HG03139 (cell line): Measurements from ENCODE around the gene ARL6IP4.
"Not testable (repeated sequence)": the region's sequence is repeated elsewhere in the genome, so short reads cannot be mapped to it uniquely, and the experiment has no call there.

Experiments used
- ATAC-seq: cut with Tn5 transposase; IDR thresholded peaks from one replicate; pipeline ENCODE4 v1.9.1; 2021; ENCODE audit not compliant: unreplicated experiment

The ARL6IP4 gene

DNA sequence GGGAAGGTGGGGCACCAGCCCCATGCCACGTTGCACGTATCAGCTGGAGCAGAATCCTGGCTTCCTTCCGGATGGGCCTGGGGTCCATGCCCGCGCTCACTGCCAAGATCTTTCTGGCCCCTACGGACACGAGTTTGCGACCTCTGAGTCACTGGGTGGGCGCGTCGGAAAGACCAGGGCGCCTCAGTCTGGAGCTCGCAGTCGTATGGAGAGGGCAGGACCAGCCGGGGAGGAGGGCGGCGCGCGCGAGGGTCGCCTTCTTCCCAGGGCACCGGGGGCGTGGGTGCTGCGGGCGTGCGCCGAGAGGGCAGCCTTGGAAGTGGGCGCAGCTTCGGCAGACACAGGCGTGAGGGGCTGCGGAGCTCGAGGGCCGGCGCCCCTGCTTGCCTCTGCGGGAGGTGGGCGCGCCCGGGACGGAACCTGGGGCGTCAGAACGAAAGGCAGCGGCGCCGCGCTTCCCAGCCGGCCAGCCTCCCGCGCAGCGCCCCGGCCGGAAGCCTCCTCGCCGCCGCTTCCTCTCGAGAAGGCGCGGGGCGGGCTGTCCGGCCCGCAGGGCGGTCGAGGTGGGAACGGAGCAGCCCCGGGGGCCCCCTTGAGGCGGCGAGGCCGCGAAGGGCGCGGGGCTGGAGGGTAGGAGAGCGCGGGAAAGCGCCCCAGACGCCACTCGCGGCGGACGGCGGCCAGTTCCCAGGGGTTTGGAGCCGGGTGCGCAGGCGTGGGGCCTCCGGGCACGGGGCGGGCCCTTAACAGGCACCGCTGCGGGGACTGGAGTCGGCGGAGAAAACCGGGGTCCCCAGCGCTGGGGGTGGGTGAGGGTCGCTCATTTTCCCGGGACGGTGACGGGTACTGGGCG lies at the start of gene ARL6IP4:
ARL6IP4 (plus strand) TSS at position 499 of the 853 bp plus-strand sequence. CDS start 459 bp downstream, outside the sequence.
- ATAC-seq = peak; percentile 46

DNA sequence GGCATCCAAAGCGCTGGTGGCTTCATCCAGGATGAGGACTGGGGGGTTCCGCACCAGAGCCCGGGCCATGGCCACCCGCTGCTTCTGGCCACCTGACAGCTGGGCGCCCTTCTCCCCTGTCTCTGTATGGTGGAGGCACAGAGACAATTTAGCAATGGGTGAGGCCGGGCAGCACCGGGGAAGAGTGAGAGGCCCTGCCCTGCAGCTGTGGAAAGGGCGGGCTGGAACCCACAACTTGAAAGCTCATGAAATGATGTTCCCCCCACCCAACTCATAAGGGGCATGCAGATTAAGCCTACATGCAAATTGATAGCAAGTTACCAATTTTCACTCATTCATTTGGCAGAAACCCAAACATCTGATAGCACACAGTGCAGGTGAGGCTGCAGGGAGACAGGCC lies 48.3 kb upstream of the ARL6IP4 start:
- no peak for ATAC-seq

DNA sequence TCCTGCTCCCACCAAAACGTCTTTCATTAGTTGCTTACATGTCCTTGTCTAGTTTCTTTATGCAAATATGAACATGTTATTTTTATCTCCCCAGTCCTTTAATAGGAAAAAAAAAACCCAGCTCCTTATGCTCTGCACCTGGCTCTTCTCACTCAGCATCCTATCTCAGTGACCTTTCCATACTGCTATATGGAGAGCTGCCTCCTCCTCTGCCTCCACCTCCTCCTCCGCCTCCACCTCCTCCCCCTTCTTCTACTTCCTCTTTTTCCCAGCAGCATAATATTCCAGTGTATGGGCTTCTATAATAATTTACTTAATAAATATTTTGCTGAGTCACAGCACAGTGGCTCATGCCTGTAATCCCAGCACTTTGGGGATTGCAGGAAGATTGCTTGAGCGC lies 45.8 kb upstream of the ARL6IP4 start:
- ATAC-seq = no peak

DNA sequence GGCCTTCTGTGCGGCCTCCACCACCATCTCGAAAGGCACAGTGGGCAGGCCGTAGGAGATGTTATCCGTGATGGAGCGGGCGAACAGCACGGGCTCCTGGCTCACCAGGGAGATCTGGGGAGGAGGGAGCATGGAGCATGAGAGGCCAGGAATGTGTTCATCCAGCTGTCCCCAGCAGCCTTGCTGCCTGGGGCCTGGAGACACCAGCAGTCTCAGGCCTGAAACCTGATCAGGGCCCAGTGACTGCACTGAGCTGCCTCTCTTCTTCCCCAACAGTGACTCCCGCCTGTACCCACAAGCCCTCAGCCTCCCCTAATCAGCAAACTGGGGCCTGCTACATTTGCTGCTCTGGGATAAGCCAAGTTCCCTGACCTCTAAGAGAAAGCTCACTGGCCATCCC lies 45.2 kb upstream of the ARL6IP4 start:
- no peak for ATAC-seq

DNA sequence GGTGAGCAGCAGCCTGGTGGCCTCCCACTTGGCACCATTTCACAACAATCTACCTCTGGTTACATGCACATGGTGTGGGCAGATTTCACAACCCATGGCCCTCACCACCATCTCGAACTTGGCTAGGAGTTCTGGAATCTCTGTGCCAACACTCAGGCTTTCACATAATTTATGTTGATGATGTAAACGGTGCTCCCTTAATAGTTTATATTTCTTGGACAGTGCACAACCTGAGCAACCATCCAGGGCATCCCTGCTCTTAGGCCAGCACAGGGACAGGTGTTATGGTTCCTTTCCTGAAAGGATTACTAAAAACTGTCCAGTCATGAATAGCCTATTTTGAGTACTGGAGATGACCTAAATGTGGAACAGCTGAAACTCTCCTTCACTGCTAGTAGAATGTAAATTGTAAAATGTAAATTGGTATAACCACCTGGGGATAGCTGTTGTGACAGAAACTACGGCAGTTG lies 42.8 kb upstream of the ARL6IP4 start:
- ATAC-seq = no peak

DNA sequence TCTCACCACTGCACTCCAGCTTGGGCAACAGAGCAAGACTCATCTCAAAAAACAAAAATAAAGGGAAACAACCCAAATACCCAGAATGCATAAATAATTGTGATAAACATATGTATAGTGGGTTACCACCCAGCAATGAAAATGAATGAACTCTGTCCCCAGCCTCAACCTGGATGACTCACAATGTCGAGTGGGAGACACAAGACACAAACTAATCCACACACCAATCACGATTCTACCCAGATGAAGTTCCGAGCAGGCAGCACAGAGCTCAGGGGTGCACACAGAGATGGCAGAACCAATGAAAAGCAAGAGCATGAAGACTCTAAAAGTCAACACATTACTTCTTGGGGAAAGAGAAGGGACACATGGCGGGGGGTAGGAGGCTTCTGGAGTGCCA lies 41.4 kb upstream of the ARL6IP4 start:
- ATAC-seq = no peak

DNA sequence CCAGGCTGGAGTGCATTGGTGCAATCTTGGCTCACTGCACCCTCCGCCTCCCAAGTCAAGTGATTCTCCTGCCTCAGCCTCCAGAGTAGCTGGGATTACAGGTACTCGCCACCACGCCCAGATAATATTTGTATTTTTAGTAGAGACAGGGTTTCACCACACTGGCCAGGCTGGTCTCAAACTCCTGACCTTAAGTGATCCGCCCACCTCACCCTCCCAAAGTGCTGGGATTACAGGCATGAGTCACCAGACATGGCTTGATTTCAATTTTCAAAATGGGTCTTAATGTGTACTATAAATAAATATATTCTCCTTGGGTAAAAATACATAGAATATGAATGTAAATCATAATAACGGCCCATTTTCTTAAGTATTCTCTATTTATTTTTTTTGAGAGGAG lies 39.1 kb upstream of the ARL6IP4 start:
- ATAC-seq = not testable (repeated sequence)

DNA sequence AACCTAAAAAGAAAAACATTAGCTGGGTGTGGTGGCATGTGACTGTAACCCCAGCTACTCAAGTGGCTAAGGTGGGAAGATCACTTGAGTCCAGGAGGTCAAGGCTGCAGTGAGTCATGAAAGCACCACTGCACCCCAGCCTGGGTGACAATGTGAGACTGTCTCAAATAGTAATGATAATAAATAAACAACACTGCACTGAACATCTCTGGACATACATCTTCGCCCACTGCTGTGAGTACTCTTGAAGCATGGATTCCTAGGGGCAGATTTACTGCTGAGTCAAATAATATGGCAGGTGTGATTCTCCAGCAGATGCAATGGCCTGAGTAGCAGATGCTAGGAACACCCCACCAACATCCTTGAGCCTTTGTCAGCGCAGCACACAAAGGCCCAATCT lies 37.8 kb upstream of the ARL6IP4 start:
- ATAC-seq = no peak

DNA sequence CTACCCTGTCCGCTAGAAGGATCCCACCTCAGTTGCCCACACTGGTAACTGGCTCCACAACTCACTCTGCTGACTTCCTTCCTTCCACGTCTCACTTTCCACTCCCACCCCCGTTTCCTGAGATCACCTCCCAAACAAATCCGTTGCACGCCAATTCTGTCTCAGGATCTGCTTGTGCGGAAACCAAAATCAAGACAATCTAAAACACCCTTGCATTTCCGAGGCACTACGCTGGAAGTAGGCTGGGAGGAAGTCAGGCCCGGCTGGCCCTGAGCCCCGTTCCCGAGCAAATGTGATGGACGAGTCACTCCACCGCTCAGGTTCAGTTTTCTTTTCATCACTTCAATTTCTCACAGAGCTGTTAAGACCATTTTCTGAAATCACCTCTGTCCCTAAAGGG lies 37.3 kb upstream of the ARL6IP4 start:
- no peak for ATAC-seq

DNA sequence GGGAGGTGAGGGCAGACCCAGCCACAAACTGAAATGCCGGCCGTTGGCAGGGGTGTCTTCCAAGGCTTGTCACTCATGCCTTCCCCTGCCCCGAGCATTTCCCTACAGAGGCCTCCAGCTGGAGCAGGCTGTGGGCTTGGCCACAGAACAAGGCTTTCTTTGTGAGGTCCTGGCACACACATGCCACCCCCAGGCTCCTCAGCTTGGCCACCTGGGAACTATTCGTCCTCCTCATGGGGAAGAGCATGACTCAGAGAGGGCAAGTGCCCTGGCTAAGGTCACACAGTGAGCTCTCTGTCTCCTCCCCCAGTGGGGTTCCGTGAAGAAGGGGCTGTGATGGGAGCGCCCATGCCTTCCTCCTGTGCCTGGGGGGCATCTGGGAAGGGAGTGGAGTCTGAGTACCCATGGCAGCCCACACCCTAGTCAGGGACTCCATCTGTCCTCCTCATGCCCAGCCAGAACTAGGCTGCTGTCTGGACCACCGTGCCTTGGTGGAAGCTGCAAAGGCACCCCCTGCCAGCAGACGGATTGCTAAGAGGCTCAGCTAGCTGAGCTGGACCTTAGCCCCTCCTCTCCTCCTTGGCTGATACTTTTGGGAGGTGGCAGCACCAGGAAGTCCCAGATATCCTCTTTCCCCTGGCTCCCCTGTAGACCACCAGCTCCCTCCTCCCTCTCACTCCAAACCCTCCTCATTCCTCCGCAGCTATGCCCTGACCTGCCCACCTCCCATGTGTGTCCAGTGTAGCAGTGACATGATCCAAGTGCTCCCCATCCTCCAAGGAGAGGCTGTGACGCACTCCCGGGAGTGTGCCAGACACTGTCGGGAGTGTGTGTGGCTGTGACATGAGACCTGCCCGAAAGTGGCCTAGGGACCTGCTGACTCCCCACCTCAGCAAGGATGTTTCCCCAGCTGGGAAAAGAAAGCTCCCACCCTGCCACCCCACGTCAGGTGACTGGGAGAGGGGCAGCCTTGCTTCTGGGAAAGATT lies 35.6 kb upstream of the ARL6IP4 start:
- ATAC-seq = no peak

DNA sequence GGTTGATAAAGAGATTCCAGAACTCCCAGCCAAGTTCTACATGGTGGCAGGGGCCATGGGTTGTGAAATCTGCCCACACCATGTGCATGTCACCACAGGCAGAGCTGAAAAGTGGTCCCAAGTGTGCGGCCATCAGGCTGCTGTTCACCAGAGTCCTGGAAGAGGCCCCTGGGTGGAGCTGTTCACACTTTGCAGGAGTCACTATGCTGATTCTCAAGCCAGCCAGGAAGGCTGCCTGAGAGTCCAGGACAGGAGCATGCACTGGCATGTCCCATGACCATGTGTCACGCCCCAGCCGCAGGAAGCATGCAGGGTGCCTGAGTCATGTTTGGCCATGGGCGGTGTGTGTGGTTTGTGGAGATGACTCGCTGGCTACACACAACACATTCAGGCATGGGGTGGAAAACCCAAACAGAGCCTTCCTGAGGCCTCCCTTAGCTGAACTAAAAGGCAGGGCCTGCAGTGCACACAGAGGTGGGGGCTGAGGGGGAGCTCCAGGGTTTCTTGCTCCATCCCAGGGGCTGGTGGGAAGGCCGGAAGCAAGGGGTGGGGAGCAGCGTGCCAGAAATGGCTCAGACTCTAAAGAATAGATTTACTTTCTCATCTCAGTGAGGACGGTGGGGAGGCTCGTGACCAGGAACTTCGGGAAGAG lies 33.7 kb upstream of the ARL6IP4 start:
- peak; percentile 43 for ATAC-seq

DNA sequence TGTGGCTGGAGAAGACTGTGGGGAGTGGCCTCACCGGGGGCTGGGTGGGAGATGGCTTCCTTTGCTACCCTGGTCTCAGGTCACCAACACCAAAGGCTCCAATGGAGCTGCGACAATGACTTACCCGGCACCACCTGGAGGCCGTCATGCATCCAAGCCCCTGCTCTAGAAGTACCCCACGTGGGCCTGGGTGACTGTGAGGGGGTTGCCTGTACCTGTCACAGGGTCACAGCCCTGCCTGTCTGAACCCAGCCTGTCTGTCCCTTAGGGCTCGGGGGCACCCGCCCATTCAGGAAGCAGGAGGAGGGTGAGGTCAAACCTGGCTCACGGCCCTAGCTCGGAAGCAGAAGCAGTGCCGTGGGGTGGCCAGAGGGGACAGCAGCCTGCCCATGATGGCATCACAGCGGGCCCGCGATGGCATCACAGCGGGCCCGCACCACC lies 33.1 kb upstream of the ARL6IP4 start:
- no peak for ATAC-seq

DNA sequence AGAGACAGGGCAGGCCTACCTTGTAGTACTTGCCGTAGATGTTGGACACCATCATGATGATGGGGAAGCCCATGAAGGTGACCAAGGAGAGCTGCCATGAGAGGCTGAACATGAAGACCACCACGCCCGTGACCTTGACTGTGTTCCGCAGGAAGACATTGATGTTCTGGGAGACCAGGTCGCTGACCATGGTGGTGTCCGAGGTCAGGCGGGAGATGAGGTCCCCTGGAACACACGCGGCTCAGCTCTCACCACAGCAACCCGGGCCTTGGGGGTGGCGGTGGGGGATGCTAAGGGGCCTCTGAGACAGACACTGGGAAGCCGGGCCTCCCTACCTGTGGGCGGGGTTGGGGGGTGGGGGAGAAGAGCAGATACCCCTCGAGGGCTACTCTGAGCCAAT lies 31.9 kb upstream of the ARL6IP4 start:
- ATAC-seq = no peak

DNA sequence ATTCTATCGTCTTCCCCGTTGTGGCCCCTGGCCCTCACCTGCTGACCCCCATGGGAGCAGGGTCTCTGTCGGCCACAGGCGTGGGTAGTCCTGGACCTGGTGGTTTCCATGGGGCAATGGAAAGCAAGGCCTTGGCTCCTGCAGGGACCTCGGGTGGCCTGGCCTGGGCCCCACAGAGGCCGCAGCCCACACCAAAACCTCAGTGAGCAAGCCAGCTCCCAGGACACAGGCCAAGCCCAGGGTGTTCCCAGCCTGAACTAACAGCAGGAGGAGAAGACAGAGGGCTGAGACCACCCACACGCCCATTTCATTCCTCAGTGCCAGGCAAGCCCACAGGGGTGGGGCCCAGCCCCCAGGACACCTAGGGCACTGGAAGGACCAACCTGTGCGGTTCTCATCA lies 31.1 kb upstream of the ARL6IP4 start:
- no peak for ATAC-seq

DNA sequence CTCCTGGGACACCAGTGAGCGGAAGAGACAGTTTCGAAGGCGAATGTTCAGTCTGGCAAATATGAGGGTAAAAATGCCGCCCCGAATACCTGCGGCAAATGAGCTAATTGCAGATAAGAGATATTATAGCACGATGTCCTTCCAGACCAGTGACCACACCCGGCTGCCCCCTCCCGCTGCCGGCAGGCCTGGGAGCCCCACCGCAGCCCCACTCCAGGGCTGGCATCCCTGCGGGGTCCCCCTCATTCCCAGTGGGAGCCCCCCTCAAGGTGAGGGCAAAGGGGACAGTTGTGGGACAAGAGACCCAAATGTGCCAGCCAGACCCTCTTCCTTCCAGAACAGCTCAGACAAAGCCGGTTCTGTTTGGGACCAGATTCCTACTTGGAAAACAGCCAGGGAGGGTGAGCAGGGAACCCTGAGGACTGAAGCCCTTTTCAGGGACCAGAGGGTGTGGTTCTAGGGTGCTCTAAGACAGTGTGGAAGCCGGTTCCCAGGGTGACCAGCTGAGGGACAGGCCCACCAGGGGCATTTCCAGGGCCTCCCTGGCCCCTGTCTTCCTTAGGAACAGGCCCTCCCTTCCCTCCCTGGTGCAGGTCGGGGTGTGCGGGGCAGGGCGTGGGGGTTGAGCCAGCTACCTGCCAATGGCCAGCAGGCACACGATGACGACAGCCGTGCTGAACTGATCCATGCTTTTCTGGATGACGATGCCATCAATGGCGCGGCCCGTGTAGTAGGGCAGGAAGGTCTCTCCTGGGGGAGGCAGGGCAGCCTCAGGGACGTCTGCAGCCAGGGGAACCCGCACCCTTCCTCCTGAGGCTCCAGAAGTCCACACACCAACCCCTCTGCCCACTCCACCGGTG lies 30.4 kb upstream of the ARL6IP4 start:
- ATAC-seq = no peak

DNA sequence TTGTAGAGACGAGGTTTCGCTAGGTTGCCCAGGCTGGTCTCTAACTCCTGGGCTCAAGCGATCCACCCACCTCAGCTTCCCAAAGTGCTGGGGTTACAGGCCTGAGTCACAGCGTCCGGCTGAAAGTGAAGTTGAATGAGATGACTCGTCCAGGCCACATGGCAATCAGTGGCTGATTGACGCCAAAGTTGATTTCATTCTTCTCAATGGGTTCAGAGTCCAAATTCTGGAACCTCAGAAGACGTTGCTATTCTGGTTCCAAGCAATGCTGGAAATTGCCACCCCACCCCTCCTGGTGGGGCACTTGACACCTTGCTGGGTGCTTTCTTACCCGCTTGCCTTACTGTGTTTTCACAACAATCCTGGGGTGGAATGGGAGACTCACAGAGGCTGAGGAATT lies 29.1 kb upstream of the ARL6IP4 start:
- ATAC-seq = no peak

DNA sequence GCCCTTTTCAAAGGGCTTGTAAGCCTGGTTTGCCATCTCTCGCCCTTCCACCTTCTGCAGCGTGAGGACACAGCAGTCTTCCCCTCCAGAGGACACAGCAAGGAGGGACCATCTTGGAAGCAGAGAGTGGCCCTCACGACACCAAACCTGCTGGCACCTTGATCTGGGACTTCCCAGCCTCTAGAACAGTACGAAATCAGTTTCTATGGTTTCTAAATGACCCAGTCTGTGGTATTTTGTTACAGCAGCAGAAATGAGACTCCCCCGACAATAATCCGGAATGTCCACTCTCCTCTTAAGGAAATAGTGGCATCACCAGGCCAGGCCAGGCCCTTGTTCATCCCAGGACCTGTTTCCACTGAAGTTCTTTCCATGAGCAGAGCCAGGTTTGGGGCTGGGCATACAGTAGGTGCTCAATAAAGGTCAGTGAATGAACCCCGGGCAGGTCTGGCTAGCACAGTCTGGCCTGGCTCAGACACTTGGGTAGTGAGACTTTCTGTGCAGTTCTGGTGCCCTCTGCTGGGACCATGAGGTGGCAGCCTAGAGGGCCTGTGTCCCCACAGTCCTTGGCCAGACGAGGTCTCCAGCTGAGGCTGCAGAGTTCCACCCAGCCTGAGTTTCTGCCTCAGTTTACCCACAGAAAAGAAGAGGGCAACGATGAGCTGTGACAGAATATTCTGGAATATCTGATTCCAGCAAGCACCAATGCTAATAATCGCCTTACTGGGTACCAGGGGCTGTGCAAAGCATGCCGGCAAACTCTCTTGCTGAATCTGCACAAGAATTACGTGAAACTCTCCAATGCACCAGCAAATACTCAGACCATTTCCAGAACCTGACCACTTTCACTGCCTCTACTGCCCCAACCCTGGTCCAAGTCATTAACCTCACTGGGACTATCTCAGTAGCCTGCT lies 28.2 kb upstream of the ARL6IP4 start:
- no peak for ATAC-seq

DNA sequence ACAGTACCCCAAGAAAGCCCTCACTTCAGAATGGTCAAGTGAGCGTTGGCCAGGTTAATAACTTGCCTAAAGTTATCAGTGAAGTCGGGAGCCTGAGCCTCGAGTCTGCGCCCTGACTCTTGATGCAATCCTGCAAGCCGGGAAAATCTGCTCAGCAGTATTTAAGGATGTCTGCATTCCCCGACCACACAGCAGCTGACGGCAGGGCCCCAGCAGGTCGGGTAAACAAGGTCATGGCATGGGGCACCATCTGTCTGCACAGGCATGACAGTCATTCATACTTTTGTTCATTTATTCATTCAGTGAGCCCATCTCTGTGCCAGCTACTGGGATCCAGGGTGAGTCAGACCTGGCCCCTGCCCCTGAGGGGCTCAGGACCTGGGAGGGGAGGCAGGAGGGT lies 25.3 kb upstream of the ARL6IP4 start:
- no peak for ATAC-seq

DNA sequence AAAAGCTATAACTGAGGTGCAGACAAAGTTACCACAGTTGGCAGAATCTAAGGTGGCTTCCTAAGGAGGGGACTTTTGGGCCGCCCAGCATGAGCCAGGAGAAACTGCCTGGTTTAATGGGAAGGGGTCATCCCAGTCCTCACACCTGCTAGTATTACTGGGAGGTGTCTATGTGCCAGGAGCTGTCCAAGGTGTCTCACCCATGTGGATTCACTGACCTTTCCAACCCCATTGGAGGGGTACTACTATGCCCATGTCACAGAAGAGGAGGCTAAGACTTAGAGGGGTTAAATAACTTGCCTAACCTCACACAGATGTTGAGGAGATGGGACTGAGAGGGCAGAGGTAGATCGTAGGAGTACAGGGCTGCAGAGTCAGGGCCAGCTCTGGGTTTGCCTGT lies 24.4 kb upstream of the ARL6IP4 start:
- no peak for ATAC-seq
